Kidney tubule cell (primary cell): ENCODE measurements around the gene PPP2R2D.
"Not testable (repeated sequence)": the region's sequence is repeated elsewhere in the genome, so short reads cannot be mapped to it uniquely, and the experiment has no call there.

ENCODE experiments used
- DNase-seq: peaks from one replicate; pipeline ENCODE4 v3.0.0-alpha.2; 2018; ENCODE audit warnings: low spot score

PPP2R2D gene

DNA sequence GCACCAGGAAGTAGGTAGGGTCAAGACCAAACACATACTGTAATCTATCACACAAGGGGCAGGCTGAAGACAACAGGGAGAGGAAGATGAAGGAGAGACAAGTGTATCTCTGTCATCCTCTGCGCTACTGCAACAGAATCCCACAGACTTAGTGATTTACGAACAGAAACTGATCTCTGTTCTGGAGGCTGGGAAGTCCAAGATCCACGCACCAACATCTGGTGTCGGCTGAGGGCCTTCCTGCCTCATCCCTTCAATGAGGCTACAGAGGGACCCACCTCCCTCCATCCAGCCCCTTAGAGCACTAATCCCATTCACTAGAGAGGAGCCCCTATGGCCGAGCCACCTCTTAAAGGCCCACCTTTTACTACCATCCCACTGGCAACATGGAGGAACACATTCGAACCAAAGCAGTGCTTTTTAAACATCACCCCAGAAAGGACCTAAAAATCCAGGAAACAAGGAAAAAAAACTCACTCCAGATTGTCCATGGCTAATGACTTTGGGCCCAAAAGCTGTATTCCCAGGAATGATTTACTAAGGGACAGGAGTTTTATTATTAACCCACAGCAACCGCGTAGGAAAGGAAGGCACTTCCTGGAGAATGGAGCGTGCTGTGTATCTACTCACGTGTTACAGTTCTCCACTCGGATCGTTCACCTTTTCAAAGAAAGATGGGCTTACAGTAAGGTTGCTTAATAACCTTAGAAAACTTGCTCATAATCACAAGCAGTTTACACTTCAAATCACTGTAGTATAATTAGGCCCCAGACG is 76.7 kb downstream of the PPP2R2D start:
- DNase-seq = peak; percentile 81

- no peak for DNase-seq
Observed at GRCh38 chr10:131978366-131978765, 77.6 kb downstream of the PPP2R2D start.

DNA sequence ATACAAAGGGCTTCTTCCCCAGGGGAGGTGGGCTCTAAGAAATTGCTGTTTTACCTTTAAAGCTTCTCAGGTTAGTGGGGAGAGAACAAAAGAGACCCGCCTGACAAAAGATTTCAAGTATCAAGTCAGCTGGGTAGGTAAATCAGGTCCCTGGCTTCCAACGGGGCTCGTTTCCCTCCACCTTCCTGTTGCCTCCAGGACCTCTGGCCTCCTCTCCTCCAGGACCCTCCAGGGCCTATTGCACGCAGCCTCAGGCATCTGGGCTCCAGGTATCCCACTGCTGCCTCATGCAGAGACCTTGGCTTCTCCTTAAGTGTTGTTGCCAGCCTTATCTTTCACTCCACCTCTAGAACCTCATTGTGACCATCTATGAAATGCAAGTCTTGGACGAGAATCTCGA is 78.0 kb downstream of the PPP2R2D start:
- no peak for DNase-seq

DNA sequence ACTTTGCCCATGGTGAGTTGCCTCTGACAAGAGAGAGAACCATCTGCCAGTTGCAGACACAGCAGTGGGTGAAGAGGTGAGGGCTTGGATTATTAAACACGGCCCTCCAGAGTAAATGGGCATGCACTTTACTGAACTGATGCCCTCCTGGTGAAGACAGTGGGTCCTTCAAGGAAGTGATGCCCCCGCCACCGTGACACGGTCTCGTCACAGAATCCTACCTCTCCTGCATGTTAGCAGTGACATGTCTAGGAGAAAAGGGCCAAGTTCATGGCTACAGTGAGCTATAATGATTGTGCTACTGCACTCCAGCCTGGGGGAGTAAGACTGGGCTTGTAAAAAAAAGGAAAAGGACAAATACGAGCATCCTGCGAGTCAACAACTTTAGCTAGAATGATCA is 78.5 kb downstream of the PPP2R2D start:
- DNase-seq = no peak

DNA sequence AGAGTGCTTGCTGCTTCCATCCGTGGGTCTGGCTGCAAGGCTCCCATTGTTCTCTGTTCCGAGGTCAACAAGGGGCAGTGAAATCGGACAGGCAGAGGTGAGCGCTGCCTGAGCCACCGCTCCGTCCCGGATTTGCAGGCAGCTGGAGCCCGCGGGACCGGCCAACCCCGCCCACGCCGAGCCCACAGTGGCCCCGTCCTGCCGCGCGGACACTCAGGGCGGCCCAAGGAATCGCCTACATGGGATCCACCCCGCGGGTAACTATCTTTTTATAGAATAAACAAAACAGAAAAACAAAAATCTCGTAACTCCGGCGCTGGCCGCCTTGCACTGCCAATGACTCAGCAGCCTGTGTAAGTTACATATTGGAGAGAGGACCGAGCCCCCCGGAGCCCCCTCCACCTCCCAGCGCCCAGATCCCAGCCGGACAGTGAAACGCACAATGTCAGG is 79.0 kb downstream of the PPP2R2D start:
- no peak for DNase-seq

DNA sequence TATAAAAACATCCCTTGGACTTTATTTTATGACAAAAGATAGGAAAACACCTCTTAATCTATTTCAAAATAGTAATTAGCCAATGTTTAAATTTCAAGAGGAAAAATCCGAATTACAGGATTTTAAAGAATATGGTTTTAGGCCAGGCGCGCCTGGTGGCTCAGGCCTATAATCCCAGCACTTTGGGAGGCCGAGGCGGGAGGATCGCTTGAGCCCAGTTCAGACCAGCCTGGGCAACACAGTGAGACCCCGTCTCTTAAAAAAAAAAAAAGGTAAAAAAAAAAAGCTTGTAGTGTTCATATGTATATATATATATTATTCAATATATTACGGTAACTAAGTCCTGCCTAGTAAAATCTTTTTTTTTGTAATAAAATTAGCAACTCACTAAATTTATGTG is 79.5 kb downstream of the PPP2R2D start:
- no peak for DNase-seq

DNA sequence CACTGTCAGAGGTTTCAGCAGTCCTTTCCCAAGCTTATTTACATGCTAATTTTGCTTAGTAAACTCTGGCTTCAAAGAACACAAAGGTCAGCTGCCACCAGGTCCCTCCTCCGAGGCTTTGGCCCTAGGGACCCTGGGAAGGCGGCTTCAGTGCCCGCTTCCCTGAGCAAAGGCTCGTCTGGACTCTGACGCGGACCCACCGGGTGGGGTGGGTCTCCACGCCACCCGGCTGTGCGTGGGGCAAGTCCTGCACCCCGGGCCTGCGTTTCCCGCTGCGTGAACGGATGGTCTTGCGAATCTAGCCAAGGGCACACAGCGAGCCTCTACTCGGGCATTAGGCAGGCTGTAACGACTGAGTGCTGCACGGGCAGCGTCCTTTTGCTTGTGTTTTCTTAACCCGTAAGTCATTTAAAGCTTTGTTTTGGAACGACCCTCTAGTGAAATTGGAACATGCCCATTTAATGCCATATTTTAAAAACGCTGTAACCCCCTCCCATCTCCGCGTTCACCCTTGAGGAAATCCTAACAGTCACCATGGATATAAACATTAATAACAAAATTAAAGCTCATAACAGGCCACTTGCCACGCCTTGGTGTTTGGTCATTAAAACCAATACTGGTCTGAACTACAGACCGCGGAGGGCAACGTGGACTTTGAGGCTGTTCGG is 80.1 kb downstream of the PPP2R2D start:
- DNase-seq = peak; percentile 32

- peak; percentile 96 for DNase-seq
Observed at GRCh38 chr10:131981429-131982184, 80.8 kb downstream of the PPP2R2D start, which contains the start of gene BNIP3. Gene BNIP3, minus strand, starts transcription at chr10:131981923. Its CDS starts 117 bp downstream, at chr10:131981806.

DNA sequence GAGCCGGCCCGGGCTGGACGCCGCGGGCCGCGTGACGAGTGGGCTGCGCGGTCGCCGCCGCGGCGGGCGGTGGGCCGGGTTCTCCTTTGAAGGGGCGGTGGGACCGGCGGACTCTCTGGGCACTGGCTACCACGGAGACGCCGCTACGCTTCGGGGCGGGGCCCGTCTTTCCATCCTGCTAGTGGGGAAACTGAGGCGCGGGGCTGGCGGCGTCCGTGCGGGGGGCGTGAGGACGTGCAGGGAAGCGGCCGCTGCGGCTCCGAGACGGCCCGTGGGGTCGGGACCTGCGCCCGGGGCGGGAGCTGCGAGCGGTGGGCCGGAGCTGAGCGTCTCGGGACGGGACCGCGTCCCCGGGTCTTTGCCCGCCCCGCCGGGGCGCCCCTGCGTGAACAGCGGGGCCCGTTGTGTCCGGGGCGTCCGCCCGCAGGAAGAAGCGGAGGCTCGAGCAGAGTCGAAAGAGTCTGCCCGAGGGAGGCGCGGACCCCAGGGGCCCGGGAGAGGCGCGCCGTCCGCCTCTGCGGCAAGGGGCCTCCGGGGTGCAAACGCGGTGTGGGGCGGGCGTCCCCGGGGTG is 81.5 kb downstream of the PPP2R2D start:
- no peak for DNase-seq

- DNase-seq = no peak
Observed at GRCh38 chr10:131982796-131983195, 82.0 kb downstream of the PPP2R2D start.

DNA sequence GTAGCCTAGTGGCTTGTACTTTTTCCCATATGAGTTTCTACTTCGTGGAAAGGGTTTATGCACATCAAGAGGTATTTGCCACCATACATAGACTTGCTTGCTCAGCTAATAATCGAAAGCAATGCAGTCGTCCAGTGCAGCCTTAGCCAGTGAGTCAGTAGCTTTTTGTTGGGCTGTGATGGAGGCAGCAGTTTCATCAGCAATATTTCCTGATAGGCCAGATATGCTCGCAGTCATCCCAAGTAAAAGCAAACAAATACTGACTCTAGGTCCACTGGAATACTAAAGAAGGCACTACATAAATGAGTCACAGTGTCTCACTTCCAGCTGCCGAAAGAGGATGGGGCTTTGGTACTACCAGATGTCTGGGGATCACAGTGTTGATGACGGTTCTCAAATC is 83.0 kb downstream of the PPP2R2D start:
- peak; percentile 85 for DNase-seq

GRCh38 chr10:131986851-131987250 is 86.0 kb downstream of the PPP2R2D start:
- not testable (repeated sequence) for DNase-seq

GRCh38 chr10:131987301-131987700 is 86.5 kb downstream of the PPP2R2D start:
- DNase-seq = not testable (repeated sequence)

DNA sequence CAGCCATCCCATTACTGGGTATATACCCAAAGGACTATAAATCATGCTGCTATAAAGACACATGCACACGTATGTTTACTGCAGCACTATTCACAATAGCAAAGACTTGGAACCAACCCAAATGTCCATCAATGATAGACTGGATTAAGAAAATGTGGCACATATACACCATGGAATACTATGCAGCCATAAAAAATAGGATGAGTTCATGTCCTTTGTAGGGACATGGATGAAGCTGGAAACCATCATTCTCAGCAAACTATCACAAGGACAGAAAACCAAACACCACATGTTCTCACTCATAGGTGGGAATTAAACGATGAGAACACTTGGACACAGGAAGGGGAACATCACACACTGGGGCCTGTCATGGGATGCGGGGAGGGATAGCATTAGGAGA is 87.0 kb downstream of the PPP2R2D start:
- not testable (repeated sequence) for DNase-seq

DNA sequence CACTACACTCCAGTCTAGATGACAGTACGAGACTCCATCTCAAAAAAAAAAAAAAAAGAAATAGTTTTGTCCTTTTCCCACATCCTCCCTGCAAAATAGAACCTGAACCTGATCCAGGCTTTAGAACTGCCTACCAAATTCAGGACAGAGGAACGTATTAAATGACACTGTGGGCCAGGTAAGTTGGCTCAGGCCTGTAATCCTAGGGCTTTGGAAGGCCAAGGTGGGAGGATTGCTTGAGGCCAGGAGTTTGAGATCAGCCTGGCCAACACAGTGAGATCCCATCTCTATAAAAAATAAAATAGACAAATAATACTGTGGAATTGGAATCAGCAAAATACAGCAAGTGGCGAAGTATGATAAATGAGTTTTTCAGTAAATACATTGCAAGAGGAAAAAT is 90.9 kb downstream of the PPP2R2D start:
- no peak for DNase-seq

DNA sequence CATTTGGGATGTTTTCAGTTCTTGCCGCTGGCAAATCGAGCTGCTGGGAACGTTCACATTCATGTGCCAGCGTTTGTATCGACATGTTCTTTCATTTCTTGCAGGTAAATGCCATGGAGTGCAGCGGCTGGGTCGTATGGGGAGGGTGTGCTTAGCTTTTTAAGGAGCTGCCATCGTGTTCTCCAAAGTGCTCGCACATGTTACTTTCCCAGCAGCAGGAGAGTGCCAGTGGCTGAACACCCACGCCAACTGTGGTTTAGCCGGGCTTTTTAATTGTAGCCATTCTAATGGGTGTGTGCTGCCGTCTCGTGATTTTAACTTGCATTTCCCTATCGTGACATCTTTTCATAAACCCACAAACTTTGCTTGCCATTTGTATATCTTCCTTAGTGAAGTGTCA is 92.5 kb downstream of the PPP2R2D start:
- DNase-seq = no peak

GRCh38 chr10:131994435-131994834 is 93.6 kb downstream of the PPP2R2D start:
- DNase-seq = no peak

GRCh38 chr10:131996466-131997365 is 95.9 kb downstream of the PPP2R2D start:
- DNase-seq = no peak

GRCh38 chr10:131997366-131998049 is 96.7 kb downstream of the PPP2R2D start:
- no peak for DNase-seq

GRCh38 chr10:131998050-131998844 is 97.4 kb downstream of the PPP2R2D start:
- no peak for DNase-seq
